ENCODE measurements around the gene ADGRL1.
"Not testable (repeated sequence)": the region's sequence is repeated elsewhere in the genome, so short reads cannot be mapped to it uniquely, and the experiment has no call there.

ADGRL1 gene

GRCh38 chr19:14197882-14198281 lies 8.1 kb downstream of the ADGRL1 start:
- no peaks in the 10 kb centered on the region for H3K27me3 ChIP-seq (ENCODE audit: insufficient read depth, low read length, poor library complexity)
- TF ChIP-seq CTCF (IDR thresholded peaks at IDR 0.05; ENCODE audit: borderline replicate concordance, extremely low read depth, low read length, poor library complexity, severe bottlenecking) (no peak), EZH2 (IDR thresholded peaks at IDR 0.05; ENCODE audit: borderline replicate concordance, low read depth, low read length, severe bottlenecking) (no peak)
- H3K4me3 ChIP-seq (ENCODE audit: low read depth in 1 of 2, low read length in 2 of 2), result no peak overlapping the region
- ATAC-seq (ENCODE audit: insufficient read depth, low read depth) (no peak), DNase-seq (no peak)
- H3K79me2 ChIP-seq (ENCODE audit: insufficient read depth, low read length), result peaks cover 14% of the 10 kb centered on the region
- no peaks in the 10 kb centered on the region for H3K4me1 ChIP-seq (ENCODE audit: insufficient read depth, low read length)
- no peak overlapping the region for H2AFZ ChIP-seq (ENCODE audit: low read depth, low read length)
- no peak overlapping the region for H3K4me2 ChIP-seq (ENCODE audit: insufficient read depth, low read length)
- peaks cover 37% of the 10 kb centered on the region; the same call in 1 of the 2 replicates for H4K20me1 ChIP-seq (ENCODE audit: insufficient read depth, low read length)
- H3K36me3 ChIP-seq (ENCODE audit: insufficient read depth, low read length), result no peaks in the 10 kb centered on the region
- no peak overlapping the region for H3K9ac ChIP-seq (ENCODE audit: low read depth, low read length)
- H3K9me3 ChIP-seq (ENCODE audit: insufficient read depth, low read length, severe bottlenecking), result no peaks in the 10 kb centered on the region
- H3K27ac ChIP-seq (ENCODE audit: low read length), result no peak overlapping the region

DNA sequence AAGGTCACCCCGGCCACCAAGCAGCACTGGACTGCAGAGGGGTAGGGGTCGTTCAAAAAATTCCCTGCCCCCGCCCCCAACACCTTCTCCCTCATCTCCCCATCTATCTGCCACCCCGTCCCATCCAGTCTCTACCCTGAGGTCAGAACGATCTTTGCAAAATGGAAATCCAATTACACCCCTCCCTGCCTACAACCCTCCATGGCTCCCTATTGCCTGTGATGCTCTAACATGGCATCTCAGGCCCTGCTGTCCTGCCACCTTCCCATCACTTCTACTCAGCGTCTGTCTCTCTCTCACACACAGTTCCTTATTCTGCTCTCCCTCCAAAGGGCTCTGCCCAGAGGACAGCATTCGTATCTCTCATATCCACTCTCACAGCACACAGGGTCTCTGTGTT lies 8.7 kb downstream of the ADGRL1 start:
- H3K4me2 ChIP-seq (ENCODE audit: insufficient read depth, low read length); H3K9me3 ChIP-seq (ENCODE audit: insufficient read depth, low read length, severe bottlenecking); H3K27me3 ChIP-seq (ENCODE audit: insufficient read depth, low read length, poor library complexity); H3K4me1 ChIP-seq (ENCODE audit: insufficient read depth, low read length); ATAC-seq (ENCODE audit: insufficient read depth, low read depth); H3K27ac ChIP-seq (ENCODE audit: low read length); H3K36me3 ChIP-seq (ENCODE audit: insufficient read depth, low read length); H3K9ac ChIP-seq (ENCODE audit: low read depth, low read length); H3K4me3 ChIP-seq (ENCODE audit: low read depth in 1 of 2, low read length in 2 of 2); DNase-seq; H2AFZ ChIP-seq (ENCODE audit: low read depth, low read length): not testable (repeated sequence)
- Histone ChIP-seq H4K20me1 (ENCODE audit: insufficient read depth, low read length) (peaks cover 35% of the 10 kb centered on the region; the same call in 1 of the 2 replicates), H3K79me2 (ENCODE audit: insufficient read depth, low read length) (peaks cover 11% of the 10 kb centered on the region)

- not testable (repeated sequence) for H3K27ac ChIP-seq (ENCODE audit: low read length); H2AFZ ChIP-seq (ENCODE audit: low read depth, low read length); H3K79me2 ChIP-seq (ENCODE audit: insufficient read depth, low read length); H3K36me3 ChIP-seq (ENCODE audit: insufficient read depth, low read length); H3K4me3 ChIP-seq (ENCODE audit: low read depth in 1 of 2, low read length in 2 of 2); H3K27me3 ChIP-seq (ENCODE audit: insufficient read depth, low read length, poor library complexity); H3K9me3 ChIP-seq (ENCODE audit: insufficient read depth, low read length, severe bottlenecking); H3K9ac ChIP-seq (ENCODE audit: low read depth, low read length); H3K4me1 ChIP-seq (ENCODE audit: insufficient read depth, low read length); H3K4me2 ChIP-seq (ENCODE audit: insufficient read depth, low read length)
- peaks cover 32% of the 10 kb centered on the region; the same call in 1 of the 2 replicates for H4K20me1 ChIP-seq (ENCODE audit: insufficient read depth, low read length)
- peak; percentile 75 for DNase-seq
- peak; percentile 69 for TF ChIP-seq CTCF (IDR thresholded peaks at IDR 0.05; ENCODE audit: borderline replicate concordance, extremely low read depth, low read length, poor library complexity, severe bottlenecking)
- ATAC-seq (ENCODE audit: insufficient read depth, low read depth), result peak; percentile 80
These were observed 9.9 kb downstream of the ADGRL1 start for GRCh38 chr19:14196105-14196504.

DNA sequence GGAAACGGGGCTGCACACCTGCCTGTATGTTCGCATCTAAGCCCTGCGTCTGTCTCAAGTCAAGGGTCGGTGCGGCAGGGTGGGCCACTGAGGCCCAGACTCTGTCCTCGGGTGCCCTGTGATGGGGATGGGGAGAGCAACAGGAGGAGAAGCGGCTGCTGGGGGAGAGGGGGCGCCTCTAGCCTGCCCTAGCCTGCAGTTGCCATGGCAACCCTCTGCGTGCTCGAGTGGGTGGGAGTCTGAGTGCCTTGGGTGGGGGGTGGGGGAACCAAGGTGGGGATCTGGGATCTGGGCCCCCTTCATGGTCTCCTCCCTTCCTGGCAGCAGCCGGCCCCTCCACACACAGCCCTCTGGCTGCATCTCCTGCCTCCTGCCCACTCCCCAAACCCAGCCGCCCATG lies 10.8 kb downstream of the ADGRL1 start:
- H3K79me2 ChIP-seq (ENCODE audit: insufficient read depth, low read length); H3K4me3 ChIP-seq (ENCODE audit: low read depth in 1 of 2, low read length in 2 of 2); H2AFZ ChIP-seq (ENCODE audit: low read depth, low read length); H3K9me3 ChIP-seq (ENCODE audit: insufficient read depth, low read length, severe bottlenecking); H3K4me2 ChIP-seq (ENCODE audit: insufficient read depth, low read length); ATAC-seq (ENCODE audit: insufficient read depth, low read depth); H3K4me1 ChIP-seq (ENCODE audit: insufficient read depth, low read length); H3K27me3 ChIP-seq (ENCODE audit: insufficient read depth, low read length, poor library complexity); DNase-seq; H3K36me3 ChIP-seq (ENCODE audit: insufficient read depth, low read length); H3K27ac ChIP-seq (ENCODE audit: low read length); H3K9ac ChIP-seq (ENCODE audit: low read depth, low read length): not testable (repeated sequence)
- H4K20me1 ChIP-seq (ENCODE audit: insufficient read depth, low read length), result peaks cover 32% of the 10 kb centered on the region; the same call in 1 of the 2 replicates

Data from DND-41 (cell line).